GM12864 (cell line): ENCODE measurements around the gene GCNA.
"Not testable (repeated sequence)": the region's sequence is repeated elsewhere in the genome, so short reads cannot be mapped to it uniquely, and the experiment has no call there.

Experiments
- DNase-seq: peaks from one replicate; pipeline ENCODE4 v3.0.0-alpha.2; 2011; ENCODE audit warnings: low read depth
- H3K4me3 ChIP-seq: 2 replicates; pipeline ENCODE4 v1.5.1; 2011; ENCODE audit warnings: mild to moderate bottlenecking, low read depth, low read length, control low read depth
- TF ChIP-seq, protein P1 (sequence below): IDR thresholded peaks from 2 replicates; pipeline ENCODE4 v1.5.1; 2011; ENCODE audit warnings: low read depth, mild to moderate bottlenecking, moderate library complexity, low read length, control low read depth, inconsistent platforms; ENCODE audit errors: missing control alignments

Gene GCNA

DNA sequence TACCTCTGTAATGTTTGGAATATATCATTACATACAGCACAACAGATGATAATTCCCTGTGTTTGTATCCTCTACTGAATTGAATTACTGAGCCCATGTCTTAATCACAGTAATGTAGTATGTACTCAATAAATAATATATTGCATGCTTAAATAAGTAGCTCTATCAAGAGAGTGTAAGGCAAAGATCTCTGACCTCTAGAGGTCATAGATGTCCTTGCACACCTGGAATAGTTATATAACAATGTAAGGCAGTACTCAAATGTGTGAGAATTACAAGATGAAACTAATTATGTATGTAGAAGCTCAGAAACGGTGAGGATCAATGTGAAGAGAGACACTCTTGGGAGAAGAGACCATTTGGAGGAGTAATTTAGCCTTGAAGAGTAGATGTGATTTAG lies 14.3 kb upstream of the GCNA start:
- no peak for DNase-seq
- no peak overlapping the region for H3K4me3 ChIP-seq
- TF ChIP-seq, protein P1, sequence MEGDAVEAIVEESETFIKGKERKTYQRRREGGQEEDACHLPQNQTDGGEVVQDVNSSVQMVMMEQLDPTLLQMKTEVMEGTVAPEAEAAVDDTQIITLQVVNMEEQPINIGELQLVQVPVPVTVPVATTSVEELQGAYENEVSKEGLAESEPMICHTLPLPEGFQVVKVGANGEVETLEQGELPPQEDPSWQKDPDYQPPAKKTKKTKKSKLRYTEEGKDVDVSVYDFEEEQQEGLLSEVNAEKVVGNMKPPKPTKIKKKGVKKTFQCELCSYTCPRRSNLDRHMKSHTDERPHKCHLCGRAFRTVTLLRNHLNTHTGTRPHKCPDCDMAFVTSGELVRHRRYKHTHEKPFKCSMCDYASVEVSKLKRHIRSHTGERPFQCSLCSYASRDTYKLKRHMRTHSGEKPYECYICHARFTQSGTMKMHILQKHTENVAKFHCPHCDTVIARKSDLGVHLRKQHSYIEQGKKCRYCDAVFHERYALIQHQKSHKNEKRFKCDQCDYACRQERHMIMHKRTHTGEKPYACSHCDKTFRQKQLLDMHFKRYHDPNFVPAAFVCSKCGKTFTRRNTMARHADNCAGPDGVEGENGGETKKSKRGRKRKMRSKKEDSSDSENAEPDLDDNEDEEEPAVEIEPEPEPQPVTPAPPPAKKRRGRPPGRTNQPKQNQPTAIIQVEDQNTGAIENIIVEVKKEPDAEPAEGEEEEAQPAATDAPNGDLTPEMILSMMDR: no peak

DNA sequence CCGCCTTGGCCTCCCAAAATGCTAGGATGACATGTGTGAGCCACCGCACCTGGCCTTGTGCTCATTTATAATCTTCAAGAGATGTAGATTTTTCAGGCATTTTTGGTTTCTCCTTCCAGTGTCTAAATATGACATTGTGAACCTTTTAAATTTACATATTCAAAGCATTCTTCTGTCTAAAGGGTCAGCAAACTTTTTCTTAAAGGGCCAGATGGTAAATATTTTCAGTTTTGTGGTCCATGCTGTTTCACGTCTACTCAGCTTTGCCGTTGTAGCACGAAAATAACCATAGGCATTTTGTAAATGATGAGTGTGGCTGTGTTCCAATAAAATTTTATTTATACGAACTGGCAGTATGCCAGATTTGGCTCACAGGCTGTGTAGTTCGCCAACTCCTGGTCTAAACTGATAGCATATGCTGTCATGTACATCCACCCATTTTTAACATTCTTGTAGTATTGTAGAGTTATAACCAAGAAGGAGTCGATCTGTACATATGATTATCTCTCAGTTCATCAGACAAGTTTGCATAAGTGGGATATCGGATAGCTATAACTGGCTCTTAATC lies 12.7 kb upstream of the GCNA start:
- no peak overlapping the region for H3K4me3 ChIP-seq
- TF ChIP-seq, protein P1: no peak

DNA sequence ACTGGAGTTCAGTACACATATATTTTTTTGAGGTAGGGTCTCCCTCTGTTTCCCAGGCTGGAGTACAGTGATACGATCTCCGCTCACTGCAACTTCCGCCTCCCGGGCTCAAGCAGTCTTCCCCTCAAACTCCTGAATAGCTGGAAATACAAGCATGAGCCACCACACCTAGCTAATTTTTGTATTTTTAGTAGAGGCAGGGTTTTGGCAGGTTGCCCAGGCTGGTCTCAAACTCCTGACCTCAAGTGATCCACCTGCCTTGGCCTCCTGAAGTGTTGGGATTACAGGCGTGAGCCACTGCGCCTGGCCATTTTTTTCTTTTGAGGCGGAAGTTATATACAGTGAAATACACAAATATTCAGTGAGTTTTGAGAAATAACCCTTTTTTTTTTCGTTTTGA lies 6.8 kb upstream of the GCNA start:
- not testable (repeated sequence) for H3K4me3 ChIP-seq, DNase-seq

More for the DNA sequence above, 12.7 kb upstream of the GCNA start:
- DNase-seq: no peak

- TF ChIP-seq, protein P1: no peak
- no peak overlapping the region for H3K4me3 ChIP-seq
- no peak for DNase-seq
These were observed 4.6 kb upstream of the GCNA start for GRCh38 chrX:71573590-71573989.

- TF ChIP-seq, protein P1: no peak
- H3K4me3 ChIP-seq: no peak overlapping the region
- DNase-seq: no peak
These were observed 555 bp upstream of the GCNA start for GRCh38 chrX:71577682-71578081.

GRCh38 chrX:71579136-71579989 lies 1.1 kb downstream of the GCNA start:
- no peak for DNase-seq
- no peak overlapping the region for H3K4me3 ChIP-seq
- TF ChIP-seq, protein P1: no peak

DNA sequence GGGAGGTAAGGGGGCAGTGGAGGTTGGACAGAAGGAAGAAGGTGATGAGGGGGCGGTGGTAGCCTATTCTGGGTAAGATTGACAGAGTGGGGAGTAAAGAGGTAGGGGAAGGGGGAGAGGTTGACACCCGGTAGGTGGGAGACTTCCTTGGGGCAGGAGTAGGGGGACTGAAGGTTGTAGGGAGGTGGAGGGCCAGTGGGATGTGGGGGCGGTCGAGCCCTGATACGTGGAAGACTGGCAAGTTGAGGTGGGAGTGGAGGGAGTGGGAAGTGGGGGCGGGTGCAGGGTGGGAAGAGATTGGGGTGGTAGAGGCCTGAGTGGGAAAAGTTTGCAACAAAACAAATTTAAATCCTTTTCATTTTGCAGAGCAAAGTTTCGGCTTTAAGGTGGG lies 1.7 kb downstream of the GCNA start:
- DNase-seq: no peak
- H3K4me3 ChIP-seq: no peak overlapping the region
- TF ChIP-seq, protein P1: no peak
